Measurements from ENCODE around the gene CAPZB.

Gene CAPZB

DNA sequence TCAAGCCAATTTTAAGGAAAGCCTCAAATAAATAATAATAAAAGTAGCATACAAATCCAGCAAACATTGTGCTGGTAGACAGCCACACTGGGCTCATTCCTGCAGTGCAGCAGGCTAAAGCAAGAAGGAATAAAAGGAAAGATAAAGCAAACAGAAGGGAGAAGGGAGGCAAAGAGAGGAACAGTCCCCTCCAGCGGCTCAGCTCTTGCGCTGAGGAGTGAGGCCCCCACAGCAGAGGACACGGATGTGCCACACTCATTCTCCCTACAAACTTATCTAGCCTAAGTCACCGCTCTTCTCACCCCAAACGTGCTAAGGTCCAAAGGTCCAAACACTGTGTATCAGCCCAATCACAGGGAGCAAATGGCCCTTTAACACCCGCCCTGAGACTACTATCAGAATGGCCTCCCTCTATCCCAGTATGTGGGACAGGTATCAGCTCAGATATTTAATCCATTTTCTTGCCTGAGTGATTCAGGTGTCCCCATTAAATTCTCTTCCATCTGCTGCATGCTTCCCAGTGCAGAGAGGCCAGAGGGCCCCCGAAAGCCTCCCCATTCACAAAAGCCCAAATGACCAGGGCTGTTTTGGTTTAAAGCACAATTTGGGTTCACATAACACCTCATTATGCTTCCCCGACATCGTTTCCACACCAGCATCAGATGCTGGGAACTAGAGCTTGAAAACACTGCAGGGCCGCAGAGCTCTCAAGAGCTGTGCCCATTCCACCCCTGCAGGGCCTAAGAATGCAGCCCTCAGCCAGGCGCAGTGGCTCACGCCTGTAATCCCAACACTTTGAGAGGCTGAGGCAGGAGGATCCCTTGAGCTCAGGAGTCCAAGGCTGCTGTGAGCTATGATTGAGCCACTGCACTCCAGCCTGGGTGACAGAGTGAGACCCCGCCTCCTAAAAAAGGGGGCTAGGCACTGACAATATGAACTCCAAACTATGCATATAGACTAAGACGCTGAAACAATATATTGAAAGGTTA is 17.8 kb downstream of the CAPZB start:
- no peak for DNase-seq

DNA sequence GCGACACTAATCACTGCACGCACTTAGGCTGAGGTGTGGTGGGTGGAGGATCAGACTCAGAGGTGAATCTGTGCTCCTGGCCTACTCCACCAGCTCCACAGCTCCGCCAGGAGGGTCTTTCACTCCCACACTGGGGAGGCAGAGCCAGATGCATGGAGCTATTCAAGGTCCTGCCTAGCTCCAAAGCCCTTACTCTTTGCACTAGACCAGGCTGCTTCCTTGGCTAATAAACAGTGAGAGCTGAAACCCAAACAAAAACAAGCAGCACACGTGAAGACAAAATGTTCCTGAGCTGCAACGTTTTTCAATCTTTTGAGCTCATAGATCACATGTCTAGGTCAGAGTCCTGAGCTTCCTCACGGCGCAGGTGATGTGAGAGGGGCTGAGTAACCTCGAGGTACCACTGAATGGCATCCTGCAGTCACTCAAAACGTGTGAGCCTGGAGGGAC is 19.2 kb downstream of the CAPZB start:
- no peak for DNase-seq

DNA sequence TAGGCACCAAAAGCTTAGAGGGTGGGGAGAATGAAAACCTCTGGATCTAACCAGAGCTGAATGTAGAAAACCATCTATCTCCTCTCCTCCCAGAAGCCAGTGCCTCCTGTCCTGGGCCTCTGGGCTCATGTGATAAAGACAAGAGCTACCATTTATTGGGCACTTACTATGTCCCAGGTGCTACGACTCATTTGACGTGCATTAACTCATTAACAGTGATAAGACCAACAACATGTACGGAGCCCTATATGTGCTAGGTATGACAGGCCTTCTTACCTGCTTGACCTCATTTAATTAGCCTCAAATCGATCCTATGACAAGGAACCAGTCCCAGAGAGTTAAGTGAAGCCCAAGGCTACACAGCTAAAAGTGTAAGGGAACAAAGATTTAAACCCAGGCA is 19.7 kb downstream of the CAPZB start:
- DNase-seq: no peak

DNA sequence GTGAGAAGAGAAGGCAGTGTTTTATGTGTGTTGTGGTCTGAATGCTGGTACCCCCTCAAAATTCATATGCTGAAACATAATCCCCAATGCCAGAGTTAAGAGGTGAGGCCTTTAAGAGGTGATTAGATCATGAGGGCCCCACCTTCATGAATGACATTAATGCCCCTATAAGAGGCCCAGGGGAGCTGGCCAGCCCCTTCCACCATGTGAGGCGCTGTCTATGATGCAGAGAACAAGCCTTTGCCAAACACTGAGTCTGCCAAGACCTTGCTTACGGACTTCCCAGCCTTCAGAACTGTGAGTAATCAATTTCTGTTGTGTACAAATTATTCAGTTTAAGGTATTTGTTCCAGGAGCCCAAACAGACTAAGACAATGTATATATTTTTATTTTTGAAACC is 20.2 kb downstream of the CAPZB start:
- DNase-seq: no peak

DNA sequence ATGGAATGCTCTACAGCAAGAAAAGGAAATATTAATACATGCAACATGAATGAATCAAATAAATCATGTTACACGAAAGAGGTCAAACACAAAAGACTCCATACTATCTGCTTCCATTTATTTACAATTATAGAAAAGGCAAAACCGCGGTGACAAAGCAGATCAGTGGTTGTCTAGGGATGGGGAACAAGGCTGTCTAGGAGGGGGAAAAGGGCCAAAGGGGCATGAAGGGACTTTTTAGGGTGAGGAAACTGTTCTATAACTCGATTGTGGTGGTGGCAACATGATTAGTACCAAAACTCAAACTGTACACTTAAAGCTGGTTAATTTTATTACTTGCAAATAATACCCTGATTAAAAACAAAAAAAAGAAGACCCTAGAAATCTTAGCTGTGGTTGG is 20.6 kb downstream of the CAPZB start:
- no peak for DNase-seq

DNA sequence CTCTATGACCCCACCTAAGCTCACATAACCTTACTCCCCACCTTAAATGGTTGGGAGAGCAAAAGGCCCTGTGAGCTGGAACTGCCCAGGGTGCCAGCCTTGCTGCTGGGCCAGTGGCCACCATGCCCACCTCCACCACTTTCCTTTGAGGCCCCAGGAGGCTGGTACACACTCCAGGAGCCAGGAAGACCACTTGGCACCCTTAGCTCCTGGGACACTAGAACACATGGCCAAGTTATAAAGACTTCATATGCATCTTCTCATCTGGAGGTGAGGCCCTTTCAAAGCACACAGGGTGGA is 21.9 kb downstream of the CAPZB start:
- no peak for DNase-seq

DNA sequence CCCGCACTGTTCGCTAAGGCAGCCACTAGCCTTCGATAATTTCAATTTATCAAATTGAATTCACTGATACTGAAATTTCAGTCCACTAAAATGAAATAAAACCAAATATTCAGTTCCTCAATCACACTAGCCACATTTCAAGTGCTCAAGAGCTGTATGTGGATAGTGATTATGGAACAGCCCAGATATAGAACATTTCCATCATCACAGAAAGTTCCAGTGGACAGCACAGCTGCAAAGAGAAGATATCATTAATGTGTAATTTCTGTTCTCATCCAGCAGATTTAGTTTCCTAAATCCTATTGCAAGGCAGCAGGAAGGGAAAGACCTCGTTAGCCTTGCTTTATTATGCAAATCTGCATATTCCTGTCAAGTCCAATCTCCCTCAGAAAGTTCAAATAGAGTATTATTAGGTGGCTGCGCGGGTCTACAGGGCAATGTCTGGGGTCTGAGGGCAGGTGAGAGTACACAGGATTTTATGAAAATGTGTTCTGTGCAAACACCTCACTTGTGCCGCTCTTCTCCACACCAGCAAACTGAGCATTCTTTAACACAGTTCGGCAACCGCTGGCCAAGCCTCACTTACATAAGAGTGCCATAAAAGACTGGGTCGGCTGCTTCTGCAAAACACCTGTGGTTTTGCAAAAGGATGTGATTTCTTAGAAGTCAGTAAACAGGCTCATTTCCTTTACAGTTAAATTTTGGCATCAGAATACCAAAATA is 22.4 kb downstream of the CAPZB start:
- DNase-seq: no peak

DNA sequence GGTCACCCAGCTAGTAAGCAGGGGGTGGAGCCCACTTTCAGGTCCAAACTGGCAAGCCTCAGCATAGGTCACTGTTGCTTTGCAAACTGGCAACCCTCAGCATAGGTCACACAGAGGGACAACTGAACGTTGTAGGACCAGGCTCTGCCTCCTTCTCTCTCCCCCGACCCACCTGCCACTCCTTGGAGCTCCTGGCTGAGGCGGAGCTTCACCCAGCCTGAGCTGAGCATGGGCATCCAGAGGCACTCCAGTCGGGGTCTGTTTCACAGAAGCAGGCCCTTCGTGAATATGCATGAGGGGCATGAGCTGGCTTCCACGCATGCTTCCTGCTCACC is 24.2 kb downstream of the CAPZB start:
- no peak for DNase-seq

DNA sequence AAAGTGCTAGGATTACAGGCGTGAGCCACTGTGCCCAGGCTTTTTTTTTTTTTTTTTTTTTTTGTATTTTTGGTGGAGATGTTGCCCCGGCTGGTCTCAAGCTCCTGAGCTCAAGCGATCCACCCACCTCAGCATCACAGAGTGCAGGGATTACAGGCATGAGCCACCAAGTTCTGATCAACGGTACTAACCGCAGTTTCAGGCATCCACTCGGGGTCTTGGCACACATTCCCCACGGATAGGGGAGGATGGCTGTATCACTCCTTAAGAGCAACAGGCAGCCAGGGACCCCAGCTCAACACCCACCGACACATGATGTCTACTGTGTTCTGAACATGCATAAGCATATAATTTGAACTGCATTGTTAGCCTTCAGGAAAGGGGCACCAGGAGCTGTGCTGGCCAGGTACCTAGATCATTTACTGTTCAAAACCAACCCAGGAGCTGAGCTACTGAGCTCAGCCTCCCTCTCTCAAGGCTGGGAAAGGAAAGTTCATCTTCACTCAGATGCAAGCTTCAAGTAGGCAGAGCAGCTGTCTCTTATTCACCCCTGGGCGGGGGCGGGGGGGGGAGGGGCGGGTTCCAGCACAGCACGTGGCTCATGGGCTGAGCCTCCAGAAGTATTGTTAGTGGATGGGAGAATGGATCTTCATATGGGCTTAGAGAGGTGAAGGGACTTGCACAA is 24.7 kb downstream of the CAPZB start:
- peak; percentile 54 for DNase-seq

DNA sequence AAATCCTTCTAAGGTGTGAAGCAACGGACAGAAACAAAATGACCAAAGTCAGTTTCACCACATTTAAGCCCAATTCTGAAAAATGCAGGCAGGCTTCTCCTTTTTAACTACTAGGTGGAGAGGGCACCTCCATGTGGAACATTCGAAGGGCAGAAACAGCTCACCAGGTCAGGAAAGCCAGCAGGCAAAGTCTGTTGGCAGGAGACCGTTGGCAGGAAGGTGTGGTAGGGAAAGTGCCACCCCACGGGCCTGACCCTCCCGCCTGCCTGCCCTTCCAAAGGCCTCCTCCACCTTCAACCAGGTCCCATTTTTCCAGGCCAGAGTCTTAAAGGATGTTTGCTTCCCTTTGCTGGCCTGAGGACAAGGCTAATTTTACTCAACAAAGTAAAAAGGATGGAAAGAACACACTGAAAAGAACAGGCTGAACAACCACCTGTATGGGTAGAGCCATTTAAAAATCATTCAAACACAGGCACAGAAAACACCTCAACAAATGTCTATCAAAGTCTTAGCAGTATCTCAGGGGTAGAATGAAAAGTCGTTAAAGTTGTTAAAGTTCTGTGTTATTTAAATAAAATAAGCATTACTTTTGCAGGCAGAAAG is 26.4 kb downstream of the CAPZB start:
- no peak for DNase-seq

DNA sequence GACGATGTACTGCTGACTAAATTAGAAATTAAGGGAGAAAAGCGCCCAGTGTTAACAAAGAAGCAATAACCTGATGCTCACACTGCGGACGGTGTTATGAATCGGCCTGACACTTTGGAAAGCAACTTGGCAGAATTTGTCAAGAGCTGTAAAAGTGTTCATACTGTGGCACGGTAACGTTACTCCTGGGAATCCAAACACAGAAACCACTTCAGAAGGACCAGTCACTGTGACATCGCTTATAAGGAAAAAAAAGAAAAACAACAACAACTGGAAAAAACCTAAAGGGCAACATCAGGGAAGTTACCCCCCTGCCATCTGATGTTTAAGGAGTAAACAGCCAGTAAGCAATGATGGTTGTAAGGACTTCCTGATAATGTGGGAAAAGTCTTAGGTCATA is 27.7 kb downstream of the CAPZB start:
- DNase-seq: no peak

DNA sequence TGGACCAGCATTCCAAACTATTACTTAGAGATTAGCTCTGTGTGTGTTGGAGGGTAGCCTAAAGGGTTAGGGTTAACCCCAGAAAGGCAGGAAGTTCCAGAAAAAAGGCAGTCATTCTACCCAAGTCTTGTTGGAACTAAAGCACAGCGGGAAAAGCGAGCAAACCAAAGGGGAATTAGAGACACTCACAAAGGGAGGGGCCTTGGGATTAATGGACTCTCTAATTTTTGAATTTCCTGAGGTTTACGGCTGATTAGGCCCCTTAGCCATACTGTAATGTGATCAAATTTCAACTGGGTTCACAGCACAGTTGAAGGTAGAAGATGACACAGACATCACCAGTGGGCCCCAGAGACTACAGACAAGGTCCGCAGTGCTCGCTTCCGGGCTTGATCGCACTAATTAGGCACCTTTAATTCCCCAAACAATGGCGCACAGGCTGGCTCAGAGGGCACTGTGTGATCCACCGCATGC is 28.3 kb downstream of the CAPZB start:
- no peak for DNase-seq

DNA sequence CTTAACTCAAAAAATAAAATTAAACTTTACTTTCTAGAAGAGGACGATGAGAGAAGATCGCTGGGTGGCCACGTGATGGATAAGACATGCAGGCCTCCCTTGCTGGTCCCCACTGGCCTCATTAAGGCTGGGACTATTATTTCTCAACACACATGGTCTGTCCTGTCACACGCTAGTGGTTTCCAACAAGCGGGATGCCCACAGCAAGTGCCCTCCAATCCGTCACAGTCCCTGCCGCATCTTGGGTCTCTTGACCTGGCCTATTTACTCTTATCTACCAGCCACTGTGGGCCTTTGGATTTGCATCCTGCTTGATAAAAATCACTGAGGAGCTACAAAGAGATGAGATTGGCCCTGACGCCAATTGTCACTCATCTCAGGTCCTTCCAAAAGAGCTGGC is 30.0 kb downstream of the CAPZB start:
- DNase-seq: no peak

DNA sequence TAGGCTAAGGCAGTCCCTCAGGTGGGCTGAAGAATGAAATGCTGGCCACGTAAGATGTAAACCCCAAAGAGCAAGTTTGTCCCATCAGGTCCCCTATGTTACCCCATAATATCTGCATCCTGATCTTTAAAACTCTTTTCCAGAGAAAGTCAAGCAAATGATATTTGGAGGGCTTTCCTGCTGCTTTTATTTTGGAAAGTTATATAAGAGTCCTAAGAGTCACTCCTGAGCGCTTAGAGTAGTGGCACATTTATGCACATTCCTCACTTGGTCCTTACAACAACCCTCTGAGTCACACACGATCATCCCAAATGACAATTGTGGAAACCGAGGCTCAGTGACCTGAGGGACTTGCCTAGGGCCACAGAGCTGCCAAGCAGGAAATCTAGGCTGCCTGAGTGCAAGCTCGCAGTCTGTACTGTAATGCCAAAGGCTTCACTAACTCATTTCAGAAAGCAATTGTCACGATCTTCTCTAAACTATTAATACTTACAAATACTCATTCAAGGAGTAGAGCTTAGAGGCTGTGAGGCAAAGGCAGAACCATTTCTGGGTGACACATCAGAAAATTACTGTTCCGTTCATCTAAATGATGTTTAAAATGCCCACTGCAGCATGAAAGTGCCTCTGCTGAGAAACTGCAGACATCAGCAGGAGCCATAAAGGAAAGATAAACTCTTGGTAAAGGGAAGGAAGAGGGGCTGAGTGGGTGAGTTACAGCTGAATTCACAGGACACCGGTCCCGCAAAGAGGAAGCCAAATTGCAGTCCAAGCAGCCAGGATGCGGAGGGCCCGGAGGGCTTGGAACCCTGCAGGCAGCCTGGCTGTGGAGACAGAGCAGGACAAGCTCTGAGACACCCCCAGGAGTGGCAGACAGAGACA is 30.8 kb downstream of the CAPZB start:
- no peak for DNase-seq

DNA sequence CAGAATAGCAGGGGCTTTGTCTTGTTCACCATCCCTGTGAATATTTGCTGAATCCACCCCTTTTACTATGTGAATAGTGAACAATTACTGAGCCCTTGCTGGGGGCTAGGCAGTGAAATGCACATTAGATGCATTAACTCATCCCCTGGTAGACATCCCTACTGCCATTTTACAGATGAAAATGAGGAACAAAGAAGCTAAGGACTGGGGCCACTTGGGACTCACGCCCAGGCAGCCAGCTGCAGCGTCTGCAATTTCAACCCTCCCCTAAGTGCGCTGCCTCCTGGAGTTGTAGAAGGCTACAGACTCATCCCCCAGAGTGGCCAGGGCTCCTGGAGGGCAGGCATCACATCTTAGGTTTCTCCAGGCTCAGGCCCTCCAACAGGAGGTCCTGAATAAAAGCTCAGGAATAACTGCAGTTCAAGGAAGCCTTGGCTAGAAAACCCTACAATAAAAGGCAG is 31.6 kb downstream of the CAPZB start:
- no peak for DNase-seq

DNA sequence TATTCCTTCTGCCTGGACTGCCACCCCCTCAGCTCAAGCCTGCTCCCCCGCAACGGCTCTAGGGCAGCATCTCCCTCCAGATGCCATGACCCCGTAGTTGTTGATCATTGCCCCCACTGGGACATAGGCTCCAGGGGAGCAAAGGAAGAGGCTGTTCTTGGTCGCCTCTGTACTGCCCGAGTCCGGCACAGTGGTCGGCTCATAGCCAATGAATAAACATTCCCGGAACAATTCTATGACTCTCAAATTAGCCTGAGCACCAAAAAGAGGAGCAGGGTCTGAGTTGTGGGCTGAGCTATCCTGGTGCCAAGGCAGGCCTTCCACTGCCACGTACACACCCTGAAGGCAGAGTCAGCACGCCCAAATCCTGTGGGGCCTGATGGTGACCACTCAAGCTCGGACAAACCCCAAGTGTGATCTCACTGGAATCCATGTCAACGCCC is 33.1 kb downstream of the CAPZB start:
- DNase-seq: no peak

DNA sequence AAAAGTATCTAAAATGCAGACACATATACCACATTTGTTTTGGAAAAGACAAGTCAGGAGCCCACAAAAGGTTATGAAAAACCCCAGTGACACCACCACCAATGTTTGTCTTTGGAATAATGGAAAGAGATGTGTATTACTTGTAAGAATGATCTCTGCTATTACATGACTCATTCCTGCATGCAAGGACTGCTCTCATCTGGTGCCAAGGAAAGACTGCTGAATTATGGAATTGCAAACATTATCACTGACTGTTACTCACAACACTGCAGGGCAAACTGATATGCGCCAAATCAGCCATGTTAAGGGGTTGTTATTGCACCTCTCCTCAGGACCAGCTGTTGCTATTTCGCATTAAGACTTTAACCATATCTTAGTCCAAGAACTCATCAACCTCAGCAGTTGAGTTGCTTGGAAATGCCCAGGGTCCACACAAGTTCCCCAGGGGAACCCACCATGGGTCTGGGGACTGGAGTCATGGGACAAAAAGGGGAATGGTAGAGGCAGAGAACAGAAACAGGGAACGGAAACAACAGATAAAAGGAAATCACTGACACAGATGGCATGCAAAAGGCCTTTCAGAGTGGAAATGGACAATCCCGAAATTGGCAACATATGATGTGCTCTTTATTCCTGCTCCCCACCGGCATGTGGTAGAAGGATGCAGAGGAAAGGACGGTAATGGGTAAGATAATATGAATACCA is 34.4 kb downstream of the CAPZB start:
- no peak for DNase-seq

DNA sequence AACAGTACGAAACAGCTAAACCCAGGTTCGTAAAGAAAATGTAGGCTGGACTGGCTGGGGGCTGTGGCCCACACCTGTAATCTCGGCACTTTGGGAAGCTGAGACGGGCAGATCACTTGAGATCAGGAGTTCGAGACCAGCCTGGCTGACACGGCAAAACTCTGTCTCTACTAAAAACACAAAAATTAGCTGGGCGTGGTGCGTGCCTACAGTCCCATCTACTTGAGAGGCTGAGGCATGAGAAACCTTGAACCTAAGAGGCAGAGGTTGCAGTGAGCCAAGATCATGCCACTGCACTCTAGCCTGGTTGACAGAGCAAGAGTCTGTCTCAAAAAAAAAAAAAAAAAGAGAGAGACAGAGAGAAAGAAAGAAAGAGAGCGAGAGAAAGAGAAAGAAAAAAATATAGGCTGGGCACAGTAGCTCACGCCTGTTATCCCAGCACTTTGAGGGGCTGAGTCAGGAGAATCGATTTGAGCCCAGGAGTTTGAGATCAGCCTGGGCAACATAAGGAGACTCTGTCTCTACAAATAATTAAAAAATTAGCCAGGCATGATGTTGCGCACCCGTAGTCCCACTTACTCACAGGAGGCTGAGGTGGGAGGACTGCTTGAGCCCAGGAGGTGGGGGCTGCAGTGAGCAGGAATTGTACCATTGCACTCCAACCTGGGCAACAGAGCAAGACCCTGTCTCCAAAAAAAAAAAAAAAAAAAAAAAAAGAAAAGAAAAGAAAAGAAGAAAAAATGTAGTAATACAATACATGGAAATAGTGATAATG is 35.7 kb downstream of the CAPZB start:
- DNase-seq: no peak

DNA sequence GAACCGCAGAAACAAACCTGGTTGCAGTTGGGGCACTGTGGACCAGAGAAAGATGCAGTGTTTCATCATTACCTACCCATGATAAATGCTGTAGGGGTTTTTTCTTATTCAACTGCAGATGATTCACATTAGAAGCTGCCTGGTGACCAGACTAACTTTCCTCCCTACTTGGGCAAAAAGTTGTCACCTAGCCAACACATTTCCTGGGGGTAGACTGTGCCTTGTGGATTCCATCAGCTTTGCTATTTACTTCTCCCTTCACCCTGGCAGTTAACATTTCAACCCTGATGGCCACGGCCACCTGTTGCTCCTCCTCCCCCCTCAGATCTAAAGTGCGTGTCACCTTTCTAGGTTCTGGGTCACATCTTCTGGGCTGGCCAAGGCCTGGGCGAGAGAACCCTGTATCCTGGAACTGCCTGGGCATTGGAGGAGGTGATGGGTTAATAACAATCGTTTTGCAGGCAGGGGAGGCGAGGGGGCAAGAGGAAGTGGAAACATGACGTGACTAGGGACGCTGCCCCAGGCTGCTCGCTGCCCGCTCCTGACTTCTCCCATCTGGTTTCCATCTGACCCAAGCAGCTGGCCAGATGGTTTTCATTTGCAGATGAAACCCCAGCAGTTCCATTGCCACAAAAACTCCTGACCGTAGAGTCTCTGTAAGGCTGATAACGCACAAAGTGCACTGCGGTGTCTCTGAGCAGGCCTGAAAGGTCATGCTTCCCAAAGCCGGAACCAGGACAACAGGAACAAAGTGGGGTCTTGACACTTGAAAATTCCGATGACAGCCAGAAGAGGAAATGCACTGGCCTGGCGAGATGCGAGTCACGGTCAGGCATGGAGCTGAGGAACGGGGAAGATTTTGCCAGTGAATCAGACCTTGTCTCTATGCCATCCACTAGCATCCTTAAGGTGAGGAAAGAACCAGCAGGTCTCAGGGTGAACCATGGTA is 36.6 kb downstream of the CAPZB start:
- DNase-seq: no peak

Measured in stimulated activated naive CD4-positive, alpha-beta T cell treated with Interleukin-2 at 50 U/mL for 16 hours (primary cell).